WTC11 (cell line): ENCODE results near the gene FABP7.

ENCODE experiments used
- ELF4 ChIP-seq: sonication (generic); formaldehyde crosslinking; IDR thresholded peaks from 2 replicates; pipeline ENCODE4 v1.8.1; 2022; ENCODE audit warnings: low read depth, mild to moderate bottlenecking, moderate library complexity, missing genetic modification reagents
- GABPB1 ChIP-seq: sonication (generic); formaldehyde crosslinking; IDR thresholded peaks from 2 replicates; pipeline ENCODE4 v1.8.1; 2023; ENCODE audit warnings: mild to moderate bottlenecking, missing genetic modification reagents
- JUN ChIP-seq: sonication (generic); formaldehyde crosslinking; IDR thresholded peaks from 2 replicates; pipeline ENCODE4 v1.8.0; 2023; ENCODE audit warnings: mild to moderate bottlenecking, missing genetic modification reagents
- MYBL2 ChIP-seq: sonication (generic); formaldehyde crosslinking; IDR thresholded peaks from 2 replicates; pipeline ENCODE4 v1.8.1; 2023; ENCODE audit warnings: mild to moderate bottlenecking, moderate library complexity, missing genetic modification reagents
- NR3C1 ChIP-seq: sonication (generic); formaldehyde crosslinking; conservative IDR thresholded peaks from 2 replicates; pipeline ENCODE4 v1.8.1; 2023; ENCODE audit warnings: low read depth, mild to moderate bottlenecking, missing genetic modification reagents
- RORB ChIP-seq: fragments of 250-450 bp; sonication (Bioruptor Pico); IDR thresholded peaks from 2 replicates; pipeline ENCODE4 v1.9.0; 2021; ENCODE audit warnings: mild to moderate bottlenecking
- TF ChIP-seq, protein P1 (sequence below): sonication (generic); formaldehyde crosslinking; IDR thresholded peaks from 2 replicates; pipeline ENCODE4 v1.8.0; 2022; ENCODE audit warnings: mild to moderate bottlenecking, missing genetic modification reagents
- TF ChIP-seq, protein P2 (sequence below): sonication (generic); formaldehyde crosslinking; IDR thresholded peaks from 2 replicates; pipeline ENCODE4 v1.8.0; 2022; ENCODE audit warnings: mild to moderate bottlenecking, missing genetic modification reagents
- TF ChIP-seq, protein P3 (sequence below): sonication (generic); formaldehyde crosslinking; IDR thresholded peaks from 2 replicates; pipeline ENCODE4 v1.8.0; 2022; ENCODE audit warnings: missing genetic modification reagents
- TF ChIP-seq, protein P4 (sequence below): fragments of 200-600 bp; IDR thresholded peaks from 2 replicates; pipeline ENCODE4 v1.8.0; 2022; ENCODE audit warnings: antibody characterized with exemption
- TF ChIP-seq, protein P5 (sequence below): sonication (generic); formaldehyde crosslinking; IDR thresholded peaks from 2 replicates; pipeline ENCODE4 v1.8.1; 2022; ENCODE audit warnings: low read depth, missing genetic modification reagents, borderline replicate concordance
- TF ChIP-seq, protein P6 (sequence below): sonication (generic); formaldehyde crosslinking; IDR thresholded peaks from 2 replicates; pipeline ENCODE4 v1.8.0; 2023; ENCODE audit warnings: missing genetic modification reagents

- TF ChIP-seq NR3C1 (CRISPR knock-in tag) (no peak), ELF4 (CRISPR knock-in tag) (no peak), MYBL2 (CRISPR knock-in tag) (no peak), JUN (CRISPR knock-in tag) (no peak), GABPB1 (CRISPR knock-in tag) (no peak), RORB (CRISPR knock-in tag) (no peak)
- TF ChIP-seq, protein P1, sequence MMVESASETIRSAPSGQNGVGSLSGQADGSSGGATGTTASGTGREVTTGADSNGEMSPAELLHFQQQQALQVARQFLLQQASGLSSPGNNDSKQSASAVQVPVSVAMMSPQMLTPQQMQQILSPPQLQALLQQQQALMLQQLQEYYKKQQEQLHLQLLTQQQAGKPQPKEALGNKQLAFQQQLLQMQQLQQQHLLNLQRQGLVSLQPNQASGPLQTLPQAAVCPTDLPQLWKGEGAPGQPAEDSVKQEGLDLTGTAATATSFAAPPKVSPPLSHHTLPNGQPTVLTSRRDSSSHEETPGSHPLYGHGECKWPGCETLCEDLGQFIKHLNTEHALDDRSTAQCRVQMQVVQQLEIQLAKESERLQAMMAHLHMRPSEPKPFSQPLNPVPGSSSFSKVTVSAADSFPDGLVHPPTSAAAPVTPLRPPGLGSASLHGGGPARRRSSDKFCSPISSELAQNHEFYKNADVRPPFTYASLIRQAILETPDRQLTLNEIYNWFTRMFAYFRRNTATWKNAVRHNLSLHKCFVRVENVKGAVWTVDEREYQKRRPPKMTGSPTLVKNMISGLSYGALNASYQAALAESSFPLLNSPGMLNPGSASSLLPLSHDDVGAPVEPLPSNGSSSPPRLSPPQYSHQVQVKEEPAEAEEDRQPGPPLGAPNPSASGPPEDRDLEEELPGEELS (CRISPR knock-in tag), result no peak
- TF ChIP-seq, protein P2, sequence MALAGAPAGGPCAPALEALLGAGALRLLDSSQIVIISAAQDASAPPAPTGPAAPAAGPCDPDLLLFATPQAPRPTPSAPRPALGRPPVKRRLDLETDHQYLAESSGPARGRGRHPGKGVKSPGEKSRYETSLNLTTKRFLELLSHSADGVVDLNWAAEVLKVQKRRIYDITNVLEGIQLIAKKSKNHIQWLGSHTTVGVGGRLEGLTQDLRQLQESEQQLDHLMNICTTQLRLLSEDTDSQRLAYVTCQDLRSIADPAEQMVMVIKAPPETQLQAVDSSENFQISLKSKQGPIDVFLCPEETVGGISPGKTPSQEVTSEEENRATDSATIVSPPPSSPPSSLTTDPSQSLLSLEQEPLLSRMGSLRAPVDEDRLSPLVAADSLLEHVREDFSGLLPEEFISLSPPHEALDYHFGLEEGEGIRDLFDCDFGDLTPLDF (CRISPR knock-in tag), result no peak
- TF ChIP-seq, protein P3, sequence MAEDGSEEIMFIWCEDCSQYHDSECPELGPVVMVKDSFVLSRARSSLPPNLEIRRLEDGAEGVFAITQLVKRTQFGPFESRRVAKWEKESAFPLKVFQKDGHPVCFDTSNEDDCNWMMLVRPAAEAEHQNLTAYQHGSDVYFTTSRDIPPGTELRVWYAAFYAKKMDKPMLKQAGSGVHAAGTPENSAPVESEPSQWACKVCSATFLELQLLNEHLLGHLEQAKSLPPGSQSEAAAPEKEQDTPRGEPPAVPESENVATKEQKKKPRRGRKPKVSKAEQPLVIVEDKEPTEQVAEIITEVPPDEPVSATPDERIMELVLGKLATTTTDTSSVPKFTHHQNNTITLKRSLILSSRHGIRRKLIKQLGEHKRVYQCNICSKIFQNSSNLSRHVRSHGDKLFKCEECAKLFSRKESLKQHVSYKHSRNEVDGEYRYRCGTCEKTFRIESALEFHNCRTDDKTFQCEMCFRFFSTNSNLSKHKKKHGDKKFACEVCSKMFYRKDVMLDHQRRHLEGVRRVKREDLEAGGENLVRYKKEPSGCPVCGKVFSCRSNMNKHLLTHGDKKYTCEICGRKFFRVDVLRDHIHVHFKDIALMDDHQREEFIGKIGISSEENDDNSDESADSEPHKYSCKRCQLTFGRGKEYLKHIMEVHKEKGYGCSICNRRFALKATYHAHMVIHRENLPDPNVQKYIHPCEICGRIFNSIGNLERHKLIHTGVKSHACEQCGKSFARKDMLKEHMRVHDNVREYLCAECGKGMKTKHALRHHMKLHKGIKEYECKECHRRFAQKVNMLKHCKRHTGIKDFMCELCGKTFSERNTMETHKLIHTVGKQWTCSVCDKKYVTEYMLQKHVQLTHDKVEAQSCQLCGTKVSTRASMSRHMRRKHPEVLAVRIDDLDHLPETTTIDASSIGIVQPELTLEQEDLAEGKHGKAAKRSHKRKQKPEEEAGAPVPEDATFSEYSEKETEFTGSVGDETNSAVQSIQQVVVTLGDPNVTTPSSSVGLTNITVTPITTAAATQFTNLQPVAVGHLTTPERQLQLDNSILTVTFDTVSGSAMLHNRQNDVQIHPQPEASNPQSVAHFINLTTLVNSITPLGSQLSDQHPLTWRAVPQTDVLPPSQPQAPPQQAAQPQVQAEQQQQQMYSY (CRISPR knock-in tag), result no peak
- TF ChIP-seq, protein P4, sequence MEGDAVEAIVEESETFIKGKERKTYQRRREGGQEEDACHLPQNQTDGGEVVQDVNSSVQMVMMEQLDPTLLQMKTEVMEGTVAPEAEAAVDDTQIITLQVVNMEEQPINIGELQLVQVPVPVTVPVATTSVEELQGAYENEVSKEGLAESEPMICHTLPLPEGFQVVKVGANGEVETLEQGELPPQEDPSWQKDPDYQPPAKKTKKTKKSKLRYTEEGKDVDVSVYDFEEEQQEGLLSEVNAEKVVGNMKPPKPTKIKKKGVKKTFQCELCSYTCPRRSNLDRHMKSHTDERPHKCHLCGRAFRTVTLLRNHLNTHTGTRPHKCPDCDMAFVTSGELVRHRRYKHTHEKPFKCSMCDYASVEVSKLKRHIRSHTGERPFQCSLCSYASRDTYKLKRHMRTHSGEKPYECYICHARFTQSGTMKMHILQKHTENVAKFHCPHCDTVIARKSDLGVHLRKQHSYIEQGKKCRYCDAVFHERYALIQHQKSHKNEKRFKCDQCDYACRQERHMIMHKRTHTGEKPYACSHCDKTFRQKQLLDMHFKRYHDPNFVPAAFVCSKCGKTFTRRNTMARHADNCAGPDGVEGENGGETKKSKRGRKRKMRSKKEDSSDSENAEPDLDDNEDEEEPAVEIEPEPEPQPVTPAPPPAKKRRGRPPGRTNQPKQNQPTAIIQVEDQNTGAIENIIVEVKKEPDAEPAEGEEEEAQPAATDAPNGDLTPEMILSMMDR, result no peak
- TF ChIP-seq, protein P5, sequence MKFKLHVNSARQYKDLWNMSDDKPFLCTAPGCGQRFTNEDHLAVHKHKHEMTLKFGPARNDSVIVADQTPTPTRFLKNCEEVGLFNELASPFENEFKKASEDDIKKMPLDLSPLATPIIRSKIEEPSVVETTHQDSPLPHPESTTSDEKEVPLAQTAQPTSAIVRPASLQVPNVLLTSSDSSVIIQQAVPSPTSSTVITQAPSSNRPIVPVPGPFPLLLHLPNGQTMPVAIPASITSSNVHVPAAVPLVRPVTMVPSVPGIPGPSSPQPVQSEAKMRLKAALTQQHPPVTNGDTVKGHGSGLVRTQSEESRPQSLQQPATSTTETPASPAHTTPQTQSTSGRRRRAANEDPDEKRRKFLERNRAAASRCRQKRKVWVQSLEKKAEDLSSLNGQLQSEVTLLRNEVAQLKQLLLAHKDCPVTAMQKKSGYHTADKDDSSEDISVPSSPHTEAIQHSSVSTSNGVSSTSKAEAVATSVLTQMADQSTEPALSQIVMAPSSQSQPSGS, result no peak
- TF ChIP-seq, protein P6, sequence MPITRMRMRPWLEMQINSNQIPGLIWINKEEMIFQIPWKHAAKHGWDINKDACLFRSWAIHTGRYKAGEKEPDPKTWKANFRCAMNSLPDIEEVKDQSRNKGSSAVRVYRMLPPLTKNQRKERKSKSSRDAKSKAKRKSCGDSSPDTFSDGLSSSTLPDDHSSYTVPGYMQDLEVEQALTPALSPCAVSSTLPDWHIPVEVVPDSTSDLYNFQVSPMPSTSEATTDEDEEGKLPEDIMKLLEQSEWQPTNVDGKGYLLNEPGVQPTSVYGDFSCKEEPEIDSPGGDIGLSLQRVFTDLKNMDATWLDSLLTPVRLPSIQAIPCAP, result no peak
Observed at GRCh38 chr6:122760330-122760729, 19.2 kb upstream of the FABP7 start.
